Breast epithelium (tissue), 3 donors: ENCODE measurements around the gene ZNRD2.

ENCODE experiments used
- CTCF ChIP-seq, 3 donors: fragments of 450-650 bp; IDR thresholded peaks; one replicate each; pipeline ENCODE4 v1.5.1; 2016 to 2017; ENCODE audit warnings: antibody characterized with exemption in 3 of 3, mild to moderate bottlenecking in 3 of 3, moderate library complexity in 3 of 3
- POLR2A ChIP-seq: fragments of 450-650 bp; IDR thresholded peaks from one replicate; pipeline ENCODE4 v1.6.1; 2016; ENCODE audit warnings: antibody characterized with exemption, mild to moderate bottlenecking, moderate library complexity
- POLR2AphosphoS5 ChIP-seq, 3 donors: sonication (generic); formaldehyde crosslinking; IDR thresholded peaks; one replicate each; pipeline ENCODE4 v1.6.1; 2017; ENCODE audit warnings: antibody characterized with exemption in 3 of 3

GRCh38 chr11:65592858-65593517 is 22.7 kb downstream of the ZNRD2 start:
- TF ChIP-seq CTCF (IDR thresholded peaks at IDR 0.05) (no peak), POLR2A (no peak), POLR2AphosphoS5 (IDR thresholded peaks at IDR 0.05) (no peak)
